ENCODE data around the gene PRSS12.

Gene PRSS12

GRCh38 chr4:118354913-118355312 lies 2.1 kb upstream of the PRSS12 start:
- H3K36me3 ChIP-seq: no peaks in the 10 kb centered on the region
- no peak for DNase-seq
- H3K9me3 ChIP-seq: no peaks in the 10 kb centered on the region
- no peak overlapping the region for H3K4me3 ChIP-seq (ENCODE audit: low read depth, low read length)
- H3K27me3 ChIP-seq: no peaks in the 10 kb centered on the region
- no peaks in the 10 kb centered on the region; the same call in 1 of the 2 replicates for H3K4me1 ChIP-seq
- TF ChIP-seq, protein P1, sequence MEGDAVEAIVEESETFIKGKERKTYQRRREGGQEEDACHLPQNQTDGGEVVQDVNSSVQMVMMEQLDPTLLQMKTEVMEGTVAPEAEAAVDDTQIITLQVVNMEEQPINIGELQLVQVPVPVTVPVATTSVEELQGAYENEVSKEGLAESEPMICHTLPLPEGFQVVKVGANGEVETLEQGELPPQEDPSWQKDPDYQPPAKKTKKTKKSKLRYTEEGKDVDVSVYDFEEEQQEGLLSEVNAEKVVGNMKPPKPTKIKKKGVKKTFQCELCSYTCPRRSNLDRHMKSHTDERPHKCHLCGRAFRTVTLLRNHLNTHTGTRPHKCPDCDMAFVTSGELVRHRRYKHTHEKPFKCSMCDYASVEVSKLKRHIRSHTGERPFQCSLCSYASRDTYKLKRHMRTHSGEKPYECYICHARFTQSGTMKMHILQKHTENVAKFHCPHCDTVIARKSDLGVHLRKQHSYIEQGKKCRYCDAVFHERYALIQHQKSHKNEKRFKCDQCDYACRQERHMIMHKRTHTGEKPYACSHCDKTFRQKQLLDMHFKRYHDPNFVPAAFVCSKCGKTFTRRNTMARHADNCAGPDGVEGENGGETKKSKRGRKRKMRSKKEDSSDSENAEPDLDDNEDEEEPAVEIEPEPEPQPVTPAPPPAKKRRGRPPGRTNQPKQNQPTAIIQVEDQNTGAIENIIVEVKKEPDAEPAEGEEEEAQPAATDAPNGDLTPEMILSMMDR (IDR thresholded peaks at IDR 0.05; ENCODE audit: low read depth, low read length): no peak

DNA sequence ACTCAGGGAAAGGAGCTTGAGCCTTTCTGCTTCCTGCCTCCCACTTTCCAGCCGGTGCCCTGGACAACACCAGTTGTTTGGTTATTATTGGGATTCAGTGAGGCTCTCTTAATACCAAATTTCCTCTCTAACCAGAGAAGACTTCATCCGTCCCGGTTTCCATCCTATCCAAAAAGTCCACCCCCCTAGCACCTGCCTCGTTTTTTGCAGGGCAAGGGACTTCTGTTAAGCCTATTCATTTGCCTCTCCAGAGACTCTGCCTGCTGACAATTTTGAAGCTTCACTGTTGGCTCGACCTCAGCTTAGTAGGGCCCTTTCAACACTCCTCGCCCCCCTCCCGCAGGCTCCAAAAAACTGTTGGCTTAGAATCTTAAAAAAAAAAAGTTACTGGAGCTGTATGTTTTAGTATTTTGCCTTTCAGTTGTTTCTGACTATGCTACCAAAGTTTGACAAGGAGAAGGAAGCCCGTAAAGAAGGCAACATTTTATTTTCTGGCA lies 779 bp upstream of the PRSS12 start:
- peak overlapping the region; percentile 78 for H3K4me3 ChIP-seq (ENCODE audit: low read depth, low read length)
- DNase-seq: no peak
- H3K27me3 ChIP-seq: no peaks in the 10 kb centered on the region
- H3K36me3 ChIP-seq: no peaks in the 10 kb centered on the region
- TF ChIP-seq, protein P1 (IDR thresholded peaks at IDR 0.05; ENCODE audit: low read depth, low read length): no peak
- H3K4me1 ChIP-seq: no peaks in the 10 kb centered on the region; the same call in 1 of the 2 replicates
- no peaks in the 10 kb centered on the region for H3K9me3 ChIP-seq

GRCh38 chr4:118351851-118352827 lies 664 bp downstream of the PRSS12 start:
- Histone ChIP-seq H3K9me3 (no peaks in the 10 kb centered on the region), H3K4me3 (ENCODE audit: low read depth, low read length) (peak overlapping the region; percentile 78), H3K27me3 (no peaks in the 10 kb centered on the region), H3K4me1 (no peaks in the 10 kb centered on the region; the same call in 1 of the 2 replicates), H3K36me3 (no peaks in the 10 kb centered on the region; the same call in 1 of the 2 replicates)
- TF ChIP-seq, protein P1 (IDR thresholded peaks at IDR 0.05; ENCODE audit: low read depth, low read length): no peak
- DNase-seq: peak; percentile 74

GRCh38 chr4:118350961-118351360 lies 1.8 kb downstream of the PRSS12 start:
- Histone ChIP-seq H3K36me3 (no peaks in the 10 kb centered on the region; the same call in 1 of the 2 replicates), H3K4me1 (peaks cover 1% of the 10 kb centered on the region), H3K27me3 (no peaks in the 10 kb centered on the region), H3K9me3 (no peaks in the 10 kb centered on the region), H3K4me3 (ENCODE audit: low read depth, low read length) (peak overlapping the region; percentile 78)
- TF ChIP-seq, protein P1 (IDR thresholded peaks at IDR 0.05; ENCODE audit: low read depth, low read length): no peak
- DNase-seq: no peak

DNA sequence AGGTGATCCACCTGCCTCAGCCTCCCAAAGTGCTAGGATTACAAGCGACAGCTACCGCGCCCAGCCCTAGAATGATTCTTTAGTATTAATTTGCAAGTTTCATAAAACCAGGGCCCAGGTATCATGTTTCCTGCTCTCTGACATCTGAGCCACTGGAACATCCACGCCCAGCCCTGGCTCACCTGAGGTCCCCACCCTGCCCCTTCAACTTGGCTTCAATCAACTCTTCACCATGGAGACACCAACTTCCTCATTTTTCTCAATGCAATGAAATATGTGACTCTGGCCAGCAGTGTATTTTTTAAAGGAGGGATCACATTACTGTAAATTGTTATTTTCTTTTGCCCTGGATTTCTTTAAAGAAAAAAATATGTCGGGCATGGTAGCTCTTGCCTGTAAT lies 3.9 kb downstream of the PRSS12 start:
- TF ChIP-seq, protein P1 (IDR thresholded peaks at IDR 0.05; ENCODE audit: low read depth, low read length): no peak
- no peak for DNase-seq
- Histone ChIP-seq H3K9me3 (no peaks in the 10 kb centered on the region), H3K36me3 (no peaks in the 10 kb centered on the region; the same call in 1 of the 2 replicates), H3K4me1 (peaks cover 11% of the 10 kb centered on the region), H3K27me3 (no peaks in the 10 kb centered on the region), H3K4me3 (ENCODE audit: low read depth, low read length) (no peak overlapping the region)

GRCh38 chr4:118346495-118346894 lies 6.3 kb downstream of the PRSS12 start:
- no peak overlapping the region for H3K4me3 ChIP-seq (ENCODE audit: low read depth, low read length)
- no peaks in the 10 kb centered on the region for H3K9me3 ChIP-seq
- no peak for DNase-seq
- TF ChIP-seq, protein P1 (IDR thresholded peaks at IDR 0.05; ENCODE audit: low read depth, low read length): no peak
- peaks cover 11% of the 10 kb centered on the region for H3K4me1 ChIP-seq
- no peaks in the 10 kb centered on the region; the same call in 1 of the 2 replicates for H3K36me3 ChIP-seq
- no peaks in the 10 kb centered on the region for H3K27me3 ChIP-seq

Measured in BE2C (cell line).